ENCODE measurements around the gene JAG1.

The JAG1 gene

GRCh38 chr20:10652660-10653261, 21.0 kb downstream of the JAG1 start:
- no peak overlapping the region for H3K4me3 ChIP-seq (ENCODE audit: low read depth, low read length)
- TF ChIP-seq CTCF (IDR thresholded peaks at IDR 0.05; ENCODE audit: low read depth, low read length) = no peak

GRCh38 chr20:10652185-10652584, 21.6 kb downstream of the JAG1 start:
- TF ChIP-seq CTCF (IDR thresholded peaks at IDR 0.05; ENCODE audit: low read depth, low read length) = no peak
- H3K4me3 ChIP-seq (ENCODE audit: low read depth, low read length) = no peak overlapping the region

GRCh38 chr20:10651227-10651990, 22.4 kb downstream of the JAG1 start:
- no peak overlapping the region for H3K4me3 ChIP-seq (ENCODE audit: low read depth, low read length)

GRCh38 chr20:10649797-10650160, 24.0 kb downstream of the JAG1 start:
- H3K4me3 ChIP-seq (ENCODE audit: low read depth, low read length) = no peak overlapping the region
- TF ChIP-seq CTCF (IDR thresholded peaks at IDR 0.05; ENCODE audit: low read depth, low read length) = no peak

More at GRCh38 chr20:10651227-10651990, 22.4 kb downstream of the JAG1 start:
- TF ChIP-seq CTCF (IDR thresholded peaks at IDR 0.05; ENCODE audit: low read depth, low read length) = no peak

- TF ChIP-seq CTCF (IDR thresholded peaks at IDR 0.05; ENCODE audit: low read depth, low read length) = no peak
- H3K4me3 ChIP-seq (ENCODE audit: low read depth, low read length) = no peak overlapping the region
Observed at GRCh38 chr20:10649080-10649796, 24.6 kb downstream of the JAG1 start.

- no peak overlapping the region for H3K4me3 ChIP-seq (ENCODE audit: low read depth, low read length)
- no peak for TF ChIP-seq CTCF (IDR thresholded peaks at IDR 0.05; ENCODE audit: low read depth, low read length)
Observed at GRCh38 chr20:10648651-10649050, 25.1 kb downstream of the JAG1 start.

GRCh38 chr20:10647909-10648308, 25.9 kb downstream of the JAG1 start:
- TF ChIP-seq CTCF (IDR thresholded peaks at IDR 0.05; ENCODE audit: low read depth, low read length) = no peak

More at GRCh38 chr20:10647909-10648308, 25.9 kb downstream of the JAG1 start:
- H3K4me3 ChIP-seq (ENCODE audit: low read depth, low read length) = no peak overlapping the region
